Loucy (cell line): ENCODE results near the gene REV1.

Experiments used
- EZH2phosphoT487 ChIP-seq: fragments of 200-600 bp; IDR thresholded peaks from 2 replicates; pipeline ENCODE4 v1.6.1; 2018; ENCODE audit warnings: antibody characterized with exemption, mild to moderate bottlenecking, moderate library complexity, borderline replicate concordance
- TF ChIP-seq, protein P1 (sequence below): fragments of 200-600 bp; sonication (generic); conservative IDR thresholded peaks from 2 replicates; pipeline ENCODE4 v1.5.1; 2014; ENCODE audit warnings: mild to moderate bottlenecking, antibody characterized with exemption, low read length

DNA sequence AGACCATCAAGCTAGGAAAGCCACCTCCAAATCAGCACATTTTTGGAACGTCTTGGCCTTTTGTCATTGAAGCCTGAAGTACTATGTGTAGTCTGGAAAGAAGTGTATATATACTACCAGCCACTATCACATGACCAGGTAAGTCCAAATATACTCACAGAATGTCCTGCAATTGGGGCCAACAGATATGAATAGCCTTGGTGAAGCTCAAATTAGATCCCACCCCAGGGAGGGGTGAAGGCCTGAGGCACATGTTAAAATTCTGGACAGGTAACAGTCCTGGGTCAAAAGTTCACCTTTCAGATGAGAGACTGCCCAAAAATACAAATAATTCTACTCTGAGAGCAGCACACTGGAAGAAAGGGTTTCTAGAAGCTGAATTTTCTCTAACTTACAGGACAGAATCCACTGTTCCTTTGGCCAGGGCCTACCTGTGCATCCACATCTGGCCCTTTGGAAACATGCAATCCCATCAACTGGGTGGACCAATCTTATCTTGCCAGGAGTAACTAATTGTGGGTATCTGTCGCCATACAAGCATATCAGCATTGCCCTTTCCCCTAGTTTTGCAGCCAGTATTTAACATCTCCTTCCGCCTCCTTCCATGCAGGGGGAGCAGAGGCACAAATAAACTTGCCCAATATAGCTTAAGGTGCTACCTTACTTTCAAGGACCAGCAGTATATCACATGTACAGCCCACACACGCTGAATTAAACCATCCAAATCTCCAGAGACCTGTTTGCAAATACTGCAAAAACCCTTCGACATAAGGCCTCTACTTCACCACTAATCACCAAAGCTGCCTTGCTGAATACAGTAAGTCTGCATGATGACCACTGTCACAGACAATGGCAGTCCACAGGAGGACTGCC, 84.8 kb downstream of the REV1 start:
- TF ChIP-seq, protein P1, sequence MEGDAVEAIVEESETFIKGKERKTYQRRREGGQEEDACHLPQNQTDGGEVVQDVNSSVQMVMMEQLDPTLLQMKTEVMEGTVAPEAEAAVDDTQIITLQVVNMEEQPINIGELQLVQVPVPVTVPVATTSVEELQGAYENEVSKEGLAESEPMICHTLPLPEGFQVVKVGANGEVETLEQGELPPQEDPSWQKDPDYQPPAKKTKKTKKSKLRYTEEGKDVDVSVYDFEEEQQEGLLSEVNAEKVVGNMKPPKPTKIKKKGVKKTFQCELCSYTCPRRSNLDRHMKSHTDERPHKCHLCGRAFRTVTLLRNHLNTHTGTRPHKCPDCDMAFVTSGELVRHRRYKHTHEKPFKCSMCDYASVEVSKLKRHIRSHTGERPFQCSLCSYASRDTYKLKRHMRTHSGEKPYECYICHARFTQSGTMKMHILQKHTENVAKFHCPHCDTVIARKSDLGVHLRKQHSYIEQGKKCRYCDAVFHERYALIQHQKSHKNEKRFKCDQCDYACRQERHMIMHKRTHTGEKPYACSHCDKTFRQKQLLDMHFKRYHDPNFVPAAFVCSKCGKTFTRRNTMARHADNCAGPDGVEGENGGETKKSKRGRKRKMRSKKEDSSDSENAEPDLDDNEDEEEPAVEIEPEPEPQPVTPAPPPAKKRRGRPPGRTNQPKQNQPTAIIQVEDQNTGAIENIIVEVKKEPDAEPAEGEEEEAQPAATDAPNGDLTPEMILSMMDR: no peak
- no peak for TF ChIP-seq EZH2phosphoT487
